GOT3 (cell line): Measurements from ENCODE around the gene TMC3.
"Not testable (repeated sequence)": the region's sequence is repeated elsewhere in the genome, so short reads cannot be mapped to it uniquely, and the experiment has no call there.

ENCODE experiments used
- DNase-seq: peaks from one replicate; lab custom pipeline; 2025; ENCODE audit warnings: mixed read lengths; lab: John Stamatoyannopoulos, UW

Gene TMC3

DNA sequence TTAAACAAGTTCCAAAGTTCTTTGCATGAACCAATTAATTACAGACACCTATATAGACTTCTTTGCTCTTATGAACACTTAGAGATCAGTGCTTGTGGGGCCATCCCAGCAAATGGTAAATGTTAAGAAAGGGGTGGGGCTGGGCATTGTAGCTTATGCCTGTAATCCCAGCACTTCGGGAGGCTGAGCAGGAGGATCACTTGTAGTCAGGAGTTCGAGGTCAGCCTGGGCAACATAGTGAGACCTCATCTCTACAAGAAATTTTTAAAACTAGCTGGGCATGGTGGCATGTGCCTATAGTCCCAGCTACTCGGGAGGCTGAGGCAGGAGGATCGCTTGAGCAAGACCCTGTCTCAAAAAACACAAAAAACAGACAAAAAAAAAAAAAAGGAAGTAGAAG lies 30.6 kb downstream of the TMC3 start:
- DNase-seq, result no peak

DNA sequence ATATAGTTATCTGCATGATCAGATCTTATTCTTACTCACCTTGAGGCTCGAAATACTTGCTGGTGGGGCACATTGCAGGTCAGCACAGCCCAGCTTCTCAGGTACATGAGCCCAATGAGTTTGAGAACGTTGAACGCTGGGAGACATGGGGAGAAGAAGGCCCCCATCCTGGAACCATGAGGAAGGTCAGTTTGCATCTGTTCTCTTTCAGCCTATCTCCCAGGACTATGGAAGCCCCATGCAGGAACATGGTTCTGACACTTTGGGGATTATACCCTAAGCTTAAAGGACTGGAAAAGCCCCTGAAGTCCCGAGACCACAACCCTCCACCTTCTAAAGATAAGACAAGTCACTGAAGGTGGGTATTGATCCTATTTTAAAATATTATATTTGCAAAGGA lies 32.7 kb downstream of the TMC3 start:
- no peak for DNase-seq

DNA sequence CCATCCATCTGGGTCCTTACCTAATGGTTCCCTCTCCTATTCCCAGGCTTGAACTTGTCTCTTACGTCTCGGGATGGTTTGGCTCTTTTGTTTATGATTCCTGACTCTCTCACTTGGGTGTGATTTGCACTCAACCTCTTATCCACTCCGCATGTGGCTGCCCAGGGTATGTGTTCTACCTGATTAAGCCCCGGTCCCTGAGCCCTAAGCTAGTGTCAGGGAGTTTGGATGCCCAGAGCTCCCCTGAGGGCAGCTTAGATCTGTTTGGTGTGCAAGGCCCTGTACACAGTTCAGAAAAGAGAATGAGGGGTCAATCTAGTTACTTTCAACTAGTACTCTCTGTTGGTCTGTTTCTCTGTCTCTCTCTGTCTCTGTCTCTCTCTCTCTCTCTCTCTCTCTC lies 34.2 kb downstream of the TMC3 start:
- no peak for DNase-seq

DNA sequence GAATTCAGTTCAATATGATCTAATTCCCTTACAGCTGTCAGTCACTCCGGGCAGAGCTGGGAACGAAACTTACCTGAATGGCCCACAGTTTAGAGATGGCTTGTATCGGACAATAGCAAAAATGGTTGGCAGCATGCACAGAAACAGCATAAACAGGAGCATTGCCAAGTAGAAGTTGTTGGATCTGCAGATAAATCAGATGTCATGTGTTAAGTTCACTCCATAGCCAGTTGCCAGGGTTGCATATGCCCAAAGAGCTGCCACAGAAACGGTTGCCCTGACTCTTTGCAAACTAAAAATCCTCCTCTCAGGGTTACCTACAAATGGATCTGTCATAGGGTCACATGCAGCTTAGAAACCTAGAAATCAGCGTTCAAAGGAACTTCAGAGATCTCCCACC lies 34.7 kb downstream of the TMC3 start:
- DNase-seq, result no peak

DNA sequence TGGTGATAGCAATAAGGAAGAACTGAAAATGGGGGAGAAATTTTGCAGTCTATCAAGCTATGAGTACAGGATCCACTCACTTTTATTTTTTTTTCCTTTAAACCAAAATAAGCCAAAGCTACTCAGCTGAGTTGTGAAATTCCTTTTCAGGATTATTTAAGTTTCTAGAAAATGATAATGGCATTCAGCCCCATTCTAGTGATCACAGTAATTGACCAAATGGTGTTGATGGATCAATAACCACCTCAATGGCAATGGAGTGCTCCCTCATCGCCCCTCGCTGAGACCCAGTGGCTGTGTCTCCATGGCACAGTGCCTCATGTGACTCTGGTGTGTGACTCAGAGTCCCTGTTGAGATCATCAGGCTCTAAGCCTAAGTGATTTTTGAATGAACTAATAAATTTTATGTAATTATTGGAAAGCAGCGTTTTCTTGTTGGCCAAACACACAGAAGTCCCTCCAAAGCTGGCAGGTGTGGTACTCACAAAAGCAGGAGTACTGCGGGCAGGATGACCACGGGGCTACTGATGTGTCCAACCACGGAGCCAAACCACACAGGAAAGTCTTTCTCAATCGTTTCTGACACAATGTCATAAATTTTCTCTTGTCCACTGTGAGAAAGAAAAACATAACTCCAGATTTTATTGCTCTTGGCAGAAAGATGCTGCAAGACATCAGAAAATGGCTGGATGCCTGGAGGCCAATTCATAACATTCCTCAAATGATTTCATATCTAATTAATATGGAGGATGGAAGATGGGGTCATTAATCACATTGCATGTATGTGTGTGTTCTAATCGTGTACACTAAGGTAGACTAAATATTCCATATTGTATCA lies 35.6 kb downstream of the TMC3 start:
- no peak for DNase-seq

DNA sequence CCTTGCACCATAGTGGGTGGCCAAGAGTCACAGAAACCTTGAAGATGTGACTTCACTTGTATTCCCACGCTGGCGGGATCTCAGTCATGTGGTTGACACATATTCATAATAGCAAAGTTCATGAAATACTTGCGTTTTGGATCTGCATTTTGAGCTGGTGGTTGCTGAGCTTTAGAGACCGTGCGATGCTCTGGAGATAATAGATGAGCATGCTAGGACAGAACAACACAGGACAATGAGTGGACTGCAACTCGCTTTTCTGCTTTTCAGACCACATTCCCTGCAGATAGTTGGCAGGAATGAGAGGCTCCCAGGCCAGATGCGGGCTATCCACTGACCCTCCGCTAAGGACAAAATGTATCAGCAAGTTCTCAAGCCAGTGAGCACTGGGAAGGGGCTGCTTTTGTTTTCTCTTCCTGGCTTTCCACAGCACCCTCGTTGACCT lies 36.3 kb downstream of the TMC3 start:
- DNase-seq, result no peak

DNA sequence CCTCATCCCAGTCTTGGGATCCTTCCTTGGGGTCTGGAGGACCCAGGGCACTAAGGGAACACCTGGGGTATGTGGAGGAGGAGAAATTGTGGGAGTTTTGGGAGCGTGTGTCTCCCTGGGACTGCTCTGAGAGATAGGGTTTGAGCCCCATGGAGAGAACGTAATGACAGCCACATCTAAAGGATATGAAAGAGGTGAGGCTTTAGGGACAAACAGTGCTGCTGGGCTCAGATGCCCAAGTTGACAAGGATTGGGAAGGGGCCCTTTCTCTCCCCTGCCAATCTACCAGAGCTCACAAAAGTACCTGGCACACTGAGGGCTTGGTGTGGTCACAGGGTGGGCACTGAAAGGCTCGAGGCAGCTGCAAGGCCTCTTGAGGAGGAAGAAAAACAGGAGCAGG lies 36.8 kb downstream of the TMC3 start:
- no peak for DNase-seq

DNA sequence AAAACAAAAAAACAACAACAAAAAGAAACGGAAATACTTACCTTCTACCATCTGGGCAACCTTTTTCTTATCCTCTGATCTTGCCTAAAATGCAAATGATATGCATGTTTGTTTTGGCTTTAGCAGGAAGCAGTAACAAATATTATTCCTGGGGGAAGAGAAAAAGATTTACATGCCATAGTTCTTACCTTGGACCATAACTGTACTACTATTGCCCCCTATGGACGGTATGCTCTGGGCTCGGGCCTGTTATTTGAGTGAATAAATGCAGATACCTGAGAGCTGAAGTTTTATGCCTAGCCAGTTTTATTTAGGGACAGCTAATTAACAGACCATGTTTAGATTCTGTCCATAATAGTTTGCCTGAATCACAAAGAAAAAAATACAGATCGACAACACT lies 37.4 kb downstream of the TMC3 start:
- no peak for DNase-seq

DNA sequence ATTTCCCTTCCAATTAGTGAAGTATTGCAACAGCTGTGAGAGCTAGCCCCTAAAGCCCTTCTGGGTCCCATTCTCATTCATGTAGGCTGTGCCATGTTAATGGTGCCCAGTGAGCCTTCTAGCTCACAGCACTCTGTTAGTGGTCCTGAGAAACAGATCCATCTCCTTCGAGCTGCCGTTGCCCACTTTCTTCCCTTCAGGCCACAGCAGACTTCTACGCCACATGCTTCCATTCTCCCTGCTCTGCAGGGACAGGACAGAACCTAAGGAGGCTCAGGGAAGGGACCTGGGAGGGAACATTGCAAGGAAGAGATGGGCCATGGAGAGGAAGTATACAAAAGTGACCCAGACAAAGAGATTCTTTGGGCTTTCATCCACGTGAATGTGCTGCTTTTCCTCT lies 38.4 kb downstream of the TMC3 start:
- no peak for DNase-seq

DNA sequence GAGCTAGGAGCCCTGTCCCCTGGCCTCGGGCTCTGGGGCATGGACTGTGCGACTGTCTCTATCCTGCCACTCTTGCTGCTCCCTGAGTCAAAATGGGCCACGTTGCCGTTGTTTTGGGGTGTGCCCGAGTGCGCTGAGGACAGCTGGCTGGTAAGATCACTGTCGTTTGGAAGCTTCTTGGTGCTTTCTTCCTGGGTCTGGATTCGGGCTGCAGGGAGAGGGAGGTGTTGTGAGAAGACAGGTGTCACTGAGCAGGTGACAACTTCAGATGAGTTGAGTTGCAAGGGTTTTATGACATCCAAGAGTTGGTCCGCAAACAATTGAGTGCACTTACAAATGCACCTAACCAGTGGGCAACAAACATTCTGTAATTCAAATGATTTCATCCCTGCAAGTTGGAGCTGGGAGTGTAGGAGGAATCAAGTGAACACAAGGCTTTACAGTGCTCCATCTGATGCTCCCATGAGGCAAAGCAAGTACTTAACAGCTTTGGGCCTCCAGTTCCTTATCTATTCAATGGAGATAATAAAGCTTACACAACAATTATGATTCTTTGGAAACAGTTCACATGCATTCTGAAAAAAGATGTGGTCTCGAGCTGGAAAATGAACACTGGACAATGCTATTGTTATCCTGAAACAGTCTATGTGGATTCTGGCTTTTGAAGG lies 39.1 kb downstream of the TMC3 start:
- DNase-seq, result no peak

DNA sequence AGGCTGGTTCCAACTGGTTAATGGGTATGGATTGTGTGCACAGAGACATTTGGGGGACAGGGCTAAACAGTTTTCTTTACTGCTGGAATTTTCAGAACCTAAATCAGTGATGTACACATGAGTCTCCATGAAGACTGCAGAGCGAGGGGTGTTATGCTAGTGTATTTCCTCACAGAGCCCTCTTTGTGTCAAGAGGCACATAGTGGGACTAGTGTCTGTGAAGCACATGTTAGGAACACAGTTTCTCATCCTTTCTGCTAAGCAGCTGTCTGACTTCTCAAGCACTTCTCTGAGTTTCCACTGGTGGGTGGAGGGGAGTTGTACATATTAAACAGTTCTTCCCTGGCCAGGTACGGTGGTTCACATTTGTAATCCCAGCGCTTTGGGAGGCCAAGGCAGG lies 40.6 kb downstream of the TMC3 start:
- no peak for DNase-seq

DNA sequence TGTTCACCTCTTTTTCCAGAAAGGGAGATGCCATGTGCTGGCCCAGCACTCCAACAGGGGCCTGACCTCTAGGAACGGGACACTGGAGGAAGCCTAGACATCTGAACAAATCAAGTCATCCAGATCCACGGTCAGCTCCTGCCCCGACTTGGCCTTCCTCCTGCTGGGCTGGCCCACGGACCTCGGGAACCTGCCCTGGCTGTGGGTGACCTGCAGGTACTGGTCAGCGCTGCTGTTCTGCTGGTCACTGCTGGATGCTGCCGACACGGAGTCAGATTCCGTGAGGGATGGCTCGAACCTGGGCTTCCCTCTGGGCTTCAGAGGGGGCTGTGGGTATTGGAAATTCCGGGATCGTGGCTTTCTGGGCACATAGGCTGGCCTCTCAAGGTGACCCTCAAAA lies 41.7 kb downstream of the TMC3 start:
- no peak for DNase-seq

DNA sequence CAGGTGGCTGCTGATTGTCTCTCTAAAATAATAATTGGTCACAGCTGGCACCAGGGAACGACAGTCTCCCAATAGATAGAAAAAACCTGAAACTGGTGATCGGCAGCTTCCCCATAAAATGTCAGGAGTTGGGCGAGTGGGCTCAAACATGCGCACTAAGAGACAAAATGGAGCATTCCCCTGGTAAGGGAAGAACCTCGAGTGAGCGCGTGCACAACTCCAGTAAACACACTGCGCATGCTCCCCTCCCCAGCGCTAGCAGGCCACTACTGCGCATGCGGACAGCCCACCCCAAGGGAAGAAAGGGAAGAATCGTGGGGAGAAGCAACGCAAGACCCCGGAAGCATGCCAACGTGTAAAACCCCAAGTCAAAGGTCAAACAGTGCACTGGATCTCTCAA lies 42.4 kb downstream of the TMC3 start:
- no peak for DNase-seq

DNA sequence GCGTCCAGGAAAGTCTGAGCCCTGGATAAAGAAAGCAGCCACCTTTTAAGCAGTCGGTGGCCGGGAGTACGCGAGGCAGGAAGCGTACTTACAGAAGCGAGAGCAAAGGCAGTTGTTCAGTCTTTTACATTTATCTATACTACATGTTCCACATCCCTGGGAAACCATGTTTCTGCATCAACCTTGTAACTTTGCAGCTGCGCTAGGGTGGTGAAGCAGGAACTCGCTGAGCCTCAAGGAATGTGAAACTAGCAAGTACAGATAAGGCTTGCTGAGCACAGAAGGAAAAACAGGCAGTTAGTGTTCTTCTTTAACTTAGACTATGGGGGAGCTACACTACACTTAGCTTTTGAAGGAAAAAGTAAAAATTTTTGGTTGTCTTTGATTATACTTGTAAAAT lies 42.9 kb downstream of the TMC3 start:
- DNase-seq, result not testable (repeated sequence)

DNA sequence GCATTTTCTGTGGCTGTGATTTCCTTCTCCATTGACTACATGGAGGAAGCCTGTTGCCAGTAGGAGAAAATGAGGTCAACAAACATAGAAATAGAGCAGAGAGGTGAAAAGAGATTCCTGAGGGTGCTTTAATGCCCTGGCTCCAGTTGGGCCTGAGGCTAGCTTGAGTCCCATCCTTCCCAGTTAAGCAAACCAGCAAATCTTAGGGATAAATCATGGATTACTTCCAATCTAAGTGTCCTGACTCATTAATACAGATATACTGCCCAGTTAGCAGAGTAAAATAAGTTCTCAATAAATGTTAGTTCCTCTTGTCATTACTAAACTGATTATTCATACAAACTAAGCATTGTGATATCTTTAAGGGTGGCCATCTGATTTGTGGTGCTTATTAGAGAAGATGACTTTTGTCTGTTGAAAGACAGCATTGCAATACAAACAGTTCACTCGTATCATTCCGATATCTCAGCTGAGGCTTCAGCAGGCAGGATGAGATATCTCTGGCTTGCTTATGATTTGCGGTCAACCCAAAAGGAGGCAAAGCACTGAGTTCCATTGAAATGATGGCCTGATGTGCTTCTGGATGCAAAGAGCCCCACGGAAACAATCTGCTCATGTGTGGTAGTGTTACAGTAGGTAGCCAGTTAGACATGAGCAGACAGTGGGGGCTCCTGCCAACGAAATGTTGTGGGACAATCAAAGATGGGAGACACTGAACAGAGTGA lies 43.5 kb downstream of the TMC3 start:
- DNase-seq, result no peak

DNA sequence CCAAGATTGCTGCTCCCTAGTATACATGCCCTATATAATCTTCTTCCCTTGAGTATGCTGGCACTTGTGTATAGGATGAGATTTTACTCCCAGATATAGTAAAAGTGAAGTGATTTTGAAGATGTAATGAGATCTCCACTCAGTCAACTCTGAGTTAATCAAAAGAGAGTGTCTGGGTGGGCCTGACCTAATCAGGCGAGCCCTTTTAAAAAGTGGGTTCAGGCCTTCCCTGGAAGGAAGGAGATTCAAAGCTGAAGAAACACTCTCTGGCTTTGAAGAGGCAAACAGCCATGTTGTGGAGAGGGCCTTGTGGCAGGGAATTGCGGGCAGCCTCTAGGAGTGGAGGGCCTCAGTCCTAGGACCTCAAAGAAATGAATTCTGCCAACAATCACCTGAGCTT lies 44.6 kb downstream of the TMC3 start:
- no peak for DNase-seq

DNA sequence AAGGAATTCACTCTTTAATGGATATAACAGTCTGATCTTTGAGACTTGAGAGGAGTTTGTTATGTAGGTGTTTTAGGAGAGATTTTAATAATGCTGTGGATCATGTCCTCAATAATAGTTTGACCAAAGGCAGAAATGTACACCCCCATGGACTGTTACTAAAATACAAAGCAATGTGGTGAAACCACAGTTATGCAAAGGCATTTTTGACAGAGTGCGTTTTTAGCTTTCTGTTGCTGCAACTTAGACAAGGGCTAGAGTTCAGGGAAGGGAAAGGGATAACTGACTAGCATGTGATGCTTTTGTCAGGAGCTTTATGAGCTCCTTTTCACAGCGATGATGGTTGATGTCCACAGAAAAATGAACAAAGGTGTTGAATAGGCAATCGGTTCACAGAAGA lies 46.5 kb downstream of the TMC3 start:
- DNase-seq, result no peak

DNA sequence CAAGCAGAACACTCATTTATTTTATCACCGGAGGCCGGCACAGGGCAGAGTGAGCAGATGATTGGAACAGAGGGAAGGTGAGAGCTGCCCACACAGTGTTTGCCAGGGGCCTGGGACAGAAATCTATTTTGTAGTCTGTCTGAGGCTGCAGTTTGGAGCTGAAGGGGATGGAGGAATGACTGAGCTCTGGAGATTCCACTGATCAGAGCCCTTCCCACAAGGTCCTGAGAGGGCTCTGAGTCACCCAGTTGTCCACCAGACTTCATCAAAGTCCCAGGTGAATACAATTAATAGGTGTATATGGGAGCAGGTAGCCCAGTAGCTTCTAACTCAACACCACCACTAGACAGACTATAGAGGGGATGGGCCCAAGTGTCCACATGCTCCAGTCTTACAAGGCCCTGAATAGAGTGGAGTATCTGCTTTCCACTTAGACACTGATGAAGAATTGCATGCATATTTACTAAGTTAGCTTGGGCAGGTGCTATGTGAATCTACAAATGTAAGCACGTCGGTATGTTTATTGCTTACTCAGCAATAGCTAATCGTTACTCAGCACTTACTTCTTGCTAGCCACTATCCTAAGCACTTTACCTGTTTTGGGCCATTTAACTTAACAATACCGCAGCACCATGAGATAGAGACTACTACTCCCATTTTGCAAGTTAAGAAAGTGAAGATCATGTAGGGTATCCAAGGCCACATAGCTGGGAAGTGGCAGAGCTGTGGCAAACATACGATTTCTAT lies 47.4 kb downstream of the TMC3 start:
- no peak for DNase-seq

DNA sequence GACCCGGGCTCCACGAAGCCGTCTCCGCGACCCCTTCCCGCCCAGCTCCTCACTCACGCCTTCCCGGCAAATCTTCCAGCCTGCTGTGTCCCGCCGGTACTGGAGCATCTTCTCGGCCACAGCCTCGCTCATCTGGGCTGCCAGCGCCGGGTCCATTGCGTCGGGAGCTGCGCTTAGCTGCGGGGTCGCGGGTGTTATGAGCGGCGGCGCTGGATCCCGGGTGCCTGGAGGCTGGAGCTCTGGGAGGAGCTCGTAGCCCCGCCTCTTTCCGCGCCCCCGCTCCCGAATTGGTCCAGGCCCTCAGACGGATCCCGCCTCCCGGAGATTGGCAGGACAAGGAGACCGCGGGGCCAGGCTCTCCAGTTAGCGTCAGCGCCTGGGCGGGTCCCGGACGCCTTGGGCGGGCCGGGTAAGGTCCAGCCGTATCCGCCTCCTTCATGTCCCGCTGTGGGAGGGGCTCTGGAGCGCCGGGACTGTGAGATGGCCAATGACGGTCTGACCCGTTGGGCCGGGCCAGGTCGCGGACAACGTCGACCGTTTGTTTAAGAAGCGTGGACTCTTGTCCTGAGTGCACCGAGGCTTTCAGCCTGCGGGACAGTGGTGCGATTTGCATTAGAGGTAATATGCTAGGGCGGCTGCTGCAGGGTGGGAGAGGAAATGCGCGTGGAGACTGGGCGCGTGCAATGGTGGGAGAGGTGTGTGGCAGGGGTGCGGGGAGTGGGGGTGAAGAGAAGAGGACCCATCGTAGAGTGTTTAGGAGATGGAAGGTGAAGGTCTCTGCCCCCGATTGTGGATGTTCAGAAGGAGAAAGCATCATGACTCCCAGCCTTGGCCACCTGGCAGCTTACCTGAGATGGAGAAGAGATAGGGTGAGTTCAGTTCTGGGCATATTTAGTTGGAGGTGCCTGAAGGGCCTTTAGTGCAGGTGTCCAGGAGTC lies 49.8 kb downstream of the TMC3 start, which contains the start of gene STARD5:
Gene STARD5, minus strand, starts transcription at position 198 of the 938 bp plus-strand sequence. Its CDS starts 42 bp downstream, at position 156.
- peak; percentile 91 for DNase-seq

DNA sequence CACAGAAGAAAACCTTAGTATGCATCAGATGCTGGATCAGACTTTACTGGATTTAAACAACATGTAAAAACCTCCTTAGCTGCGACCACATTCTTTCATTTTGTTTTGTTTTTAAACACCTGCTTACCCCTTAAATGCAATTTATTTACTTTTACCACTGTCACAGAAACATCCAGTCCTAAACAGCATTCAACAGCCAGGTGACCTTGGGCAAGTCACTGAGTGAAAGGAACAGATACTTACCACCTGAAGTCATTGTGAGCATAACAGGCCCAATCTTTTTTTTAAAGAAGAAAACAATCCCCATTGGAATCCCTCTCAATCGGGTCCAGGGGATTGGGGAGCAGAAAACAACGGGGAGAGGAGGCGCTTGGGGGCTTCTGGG lies 50.5 kb downstream of the TMC3 start:
- no peak for DNase-seq

DNA sequence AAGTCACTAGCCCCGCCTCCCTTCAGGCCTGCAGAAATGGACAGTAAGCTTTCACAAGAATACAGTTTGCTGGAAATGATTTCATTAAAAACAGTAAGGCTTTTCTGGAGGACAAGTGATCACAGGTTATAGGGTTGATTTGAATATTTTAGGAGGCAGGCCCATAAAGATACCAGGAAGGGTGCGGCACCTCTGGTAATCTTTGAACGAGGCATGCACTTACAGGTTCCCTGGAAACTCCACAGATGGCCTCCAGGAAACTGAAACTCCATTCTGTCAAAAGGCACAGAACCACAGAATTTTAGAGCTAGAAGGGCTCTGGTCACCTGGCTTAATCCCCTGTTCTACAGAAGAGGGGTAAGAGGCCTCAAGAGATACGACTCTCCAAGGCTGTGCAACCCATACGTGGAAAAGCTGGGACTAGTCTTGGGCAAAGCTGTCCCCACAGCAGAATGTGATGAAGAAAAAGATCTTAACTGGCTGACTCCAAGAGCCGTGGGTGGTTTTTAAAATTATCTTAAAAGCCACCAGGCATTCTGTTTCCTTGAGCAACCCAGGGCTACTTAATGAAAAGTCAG lies 51.2 kb downstream of the TMC3 start:
- DNase-seq, result no peak
